Ovary (tissue), 9 donors: ENCODE measurements around the gene ATP5IF1. TPM values are rescaled to one million over a fixed set of nuclear protein-coding genes. Genes with fewer than 3 reads are reported as not detected.

ENCODE experiments used
- DNase-seq, 5 donors: peaks; one replicate each; pipeline ENCODE4 v3.0.0-alpha.2; 2019 to 2020
- H3K27ac ChIP-seq, 2 donors: fragments of 200-600 bp; one replicate each; pipeline versions ENCODE4 v1.5.1 to v1.8.0; 2019 to 2022
- H3K27me3 ChIP-seq: fragments of 200-600 bp; one replicate; pipeline ENCODE4 v1.8.0; 2022
- H3K36me3 ChIP-seq: fragments of 200-600 bp; sonication (generic); one replicate; pipeline ENCODE4 v1.5.1; 2019
- H3K4me1 ChIP-seq: one replicate; pipeline ENCODE4 v1.8.1; 2013; ENCODE audit warnings: mild to moderate bottlenecking, moderate library complexity; ENCODE audit not compliant: insufficient read depth
- H3K4me3 ChIP-seq: fragments of 200-600 bp; sonication (generic); one replicate; pipeline ENCODE4 v1.5.1; 2017
- H3K9me3 ChIP-seq, 2 donors: fragments of 200-600 bp in 1 of 2; sonication (generic) in 1 of 2; one replicate each; pipeline versions ENCODE4 v1.5.1 to v1.8.1; 2013 to 2019; ENCODE audit warnings: mild to moderate bottlenecking in 1 of 2, moderate library complexity in 1 of 2
- CTCF ChIP-seq, 3 donors: fragments of 450-650 bp in 2 of 3; fragments of 200-600 bp in 1 of 3; IDR thresholded peaks; one replicate each; pipeline versions ENCODE4 v1.5.1 to v1.8.0; 2016 to 2022; ENCODE audit warnings: antibody characterized with exemption in 3 of 3, mild to moderate bottlenecking in 1 of 3
- EP300 ChIP-seq: sonication (generic); formaldehyde crosslinking; IDR thresholded peaks from one replicate; pipeline ENCODE4 v1.6.1; 2017; ENCODE audit warnings: antibody characterized with exemption
- POLR2A ChIP-seq: fragments of 450-650 bp; IDR thresholded peaks from one replicate; pipeline ENCODE4 v1.6.1; 2017; ENCODE audit warnings: antibody characterized with exemption, mild to moderate bottlenecking, moderate library complexity
- WGBS, 3 donors: extraction: QIAGEN DNeasy Blood & Tissue Kit in 1 of 3; methylation state at CpG; one replicate each; pipeline versions ENCODE4 v1.1.5 to v1.1.7; 2013 to 2017; 5-methylcytosine and 5-hydroxymethylcytosine counted together
- intact Hi-C, 4 donors: fragments of 100-400 bp; cut with DNase I; formaldehyde crosslinking; loops; one replicate each; pipeline versions ENCODE4 v1.11.0 to v1.15.1; 2022 to 2023
- polyA plus RNA-seq, 2 donors: library from polyadenylated mRNA; stranded (reverse); fragments of 200-250 nt in 1 of 2; fragments of 350-450 nt in 1 of 2; fragmentation: Illumina TruSeq in 1 of 2; extraction: RNeasy Lipid Tissue Mini Kit (QIAGEN cat#74804) in 1 of 2; gene quantifications; one replicate each; pipeline ENCODE4 v1.2.3, GENCODE V29; 2013 to 2014
- total RNA-seq, 7 donors: library from RNA; depleted of rRNA in 2 of 7; stranded (reverse); fragments of >200 nt in 2 of 7; fragmentation: NEBNext Ultra II Directional in 3 of 7; extraction: Animal tissue kit (Norgen Biotek cat#: 25700) in 3 of 7; gene quantifications; one replicate each; pipeline versions ENCODE4 v1.1.0 to v1.2.4, GENCODE V29; 2016 to 2023
- donor health status: DM: no; HTN: no; CAD: no; lungs with moderate emphysema.
- donor health status: DM: no; HTN: no; CAD: no.
- donor health status: Bipolar disorder and iron deficiency.
- donor health status: DM: yes; HTN: yes; CAD: no.
- donor health status: DM: no; HTN: no; CAD: no.
- donor health status: DM: yes; HTN: yes; CAD: no.

ATP5IF1 gene
- total and polyA plus RNA-seq, 9 donors = 87.2 to 226 (median 101) TPM

- H3K36me3 ChIP-seq = no peaks in the 10 kb centered on the region
Measured at GRCh38 chr1:28199328-28200233, 36.3 kb upstream of the ATP5IF1 start.

GRCh38 chr1:28200234-28200873 is 35.6 kb upstream of the ATP5IF1 start:
- H3K27ac ChIP-seq = no peak overlapping the region
- H3K9me3 ChIP-seq = no peaks in the 10 kb centered on the region
- TF ChIP-seq CTCF (IDR thresholded peaks at IDR 0.05) = no peak
- no peak for TF ChIP-seq POLR2A
- no peak for TF ChIP-seq EP300
- H3K36me3 ChIP-seq = no peaks in the 10 kb centered on the region
- intact Hi-C loops = no loop called here
- no peaks in the 10 kb centered on the region for H3K27me3 ChIP-seq
- no peaks in the 10 kb centered on the region for H3K4me1 ChIP-seq
- WGBS, 3 donors = 94 to 96% (median 94%) methylated on average over 6 of the region's 6 CpGs
- H3K4me3 ChIP-seq = no peak overlapping the region
- no peak for DNase-seq

More at GRCh38 chr1:28199328-28200233, 36.3 kb upstream of the ATP5IF1 start:
- TF ChIP-seq CTCF (IDR thresholded peaks at IDR 0.05) = no peak
- no peak for TF ChIP-seq POLR2A
- no peak for TF ChIP-seq EP300
- Histone ChIP-seq H3K27me3 (no peaks in the 10 kb centered on the region), H3K9me3 (no peaks in the 10 kb centered on the region), H3K27ac (no peak overlapping the region), H3K4me1 (no peaks in the 10 kb centered on the region), H3K4me3 (no peak overlapping the region)
- DNase-seq = no peak
- WGBS, 3 donors = 92 to 94% (median 92%) methylated on average over 8 of the region's 8 CpGs
- intact Hi-C loops = no loop called here

GRCh38 chr1:28205243-28205642 is 30.7 kb upstream of the ATP5IF1 start:
- intact Hi-C loops = no loop called here
- Histone ChIP-seq H3K4me1 (no peaks in the 10 kb centered on the region), H3K9me3 (no peaks in the 10 kb centered on the region), H3K27me3 (no peaks in the 10 kb centered on the region), H3K4me3 (no peak overlapping the region), H3K36me3 (no peaks in the 10 kb centered on the region), H3K27ac (no peak overlapping the region)
- TF ChIP-seq EP300 (no peak), POLR2A (no peak), CTCF (IDR thresholded peaks at IDR 0.05) (no peak)
- 74 to 85% (median 82%) methylated on average over 4 of the region's 4 CpGs for WGBS, 3 donors
- DNase-seq = no peak

GRCh38 chr1:28208818-28209441 is 27.0 kb upstream of the ATP5IF1 start:
- intact Hi-C loops = no loop called here
- WGBS, 3 donors = 29 to 43% (median 31%) methylated on average over 4 of the region's 4 CpGs
- Histone ChIP-seq H3K4me3 (no peak overlapping the region), H3K27me3 (no peaks in the 10 kb centered on the region), H3K36me3 (no peaks in the 10 kb centered on the region), H3K9me3 (no peaks in the 10 kb centered on the region), H3K4me1 (no peaks in the 10 kb centered on the region), H3K27ac (no peak overlapping the region)
- no peak for DNase-seq
- TF ChIP-seq POLR2A (no peak), EP300 (no peak), CTCF (IDR thresholded peaks at IDR 0.05) (no peak)
